Sigmoid colon (tissue), 4 donors: ENCODE data around the gene CNKSR2.

Experiments used
- CTCF ChIP-seq, 4 experiments: fragments of 450-650 bp in 3 of 4; fragments of 200-600 bp in 1 of 4; IDR thresholded peaks; one replicate each; pipeline ENCODE4 v1.5.1; 2016 to 2019; ENCODE audit warnings: antibody characterized with exemption in 4 of 4, mild to moderate bottlenecking in 3 of 4, moderate library complexity in 2 of 4
- POLR2A ChIP-seq, 2 donors: fragments of 450-650 bp; IDR thresholded peaks; one replicate each; pipeline ENCODE4 v1.6.1; 2016; ENCODE audit warnings: antibody characterized with exemption in 2 of 2, mild to moderate bottlenecking in 2 of 2, moderate library complexity in 2 of 2
- POLR2AphosphoS5 ChIP-seq, 4 donors: sonication (generic); formaldehyde crosslinking; IDR thresholded peaks; one replicate each; pipeline ENCODE4 v1.6.1; 2017; ENCODE audit warnings: antibody characterized with exemption in 4 of 4

- TF ChIP-seq POLR2A (IDR thresholded peaks at IDR 0.05) (no peak), CTCF (IDR thresholded peaks at IDR 0.05) (no peak), POLR2AphosphoS5 (IDR thresholded peaks at IDR 0.05) (no peak)
These were observed 116.1 kb downstream of the CNKSR2 start for GRCh38 chrX:21490341-21490740.
